K562 (cell line): Measurements from ENCODE around the gene ERCC1. TPM values are rescaled to one million over a fixed set of nuclear protein-coding genes. Genes with fewer than 3 reads are reported as not detected.

Experiments
- AFF1 ChIP-seq, 2 experiments: fragments of 450-650 bp; IDR thresholded peaks; 2 replicates each; pipeline ENCODE4 v1.6.1; 2018; ENCODE audit warnings: mild to moderate bottlenecking in 2 of 2, low read depth in 1 of 2; ENCODE audit not compliant: partially characterized antibody in 2 of 2
- E4F1 ChIP-seq: fragments of 250-450 bp; sonication (Bioruptor Pico); IDR thresholded peaks from 2 replicates; pipeline ENCODE4 v1.5.0; 2021; ENCODE audit warnings: mild to moderate bottlenecking, borderline replicate concordance
- MLLT1 ChIP-seq, 2 experiments: fragments of 450-650 bp; IDR thresholded peaks; 2 replicates each; pipeline ENCODE4 v1.6.1; 2016
- RNF2 ChIP-seq: sonication (generic); IDR thresholded peaks from 2 replicates; pipeline ENCODE4 v1.6.1; 2016
- UBTF ChIP-seq, 2 experiments: IDR thresholded peaks; 2 replicates each; pipeline ENCODE4 v1.6.1; 2012; ENCODE audit warnings: improper control_type of control experiment in 2 of 2, low read depth in 2 of 2, low read length in 2 of 2, borderline replicate concordance in 1 of 2
- USF1 ChIP-seq: sonication (generic); formaldehyde crosslinking; IDR thresholded peaks from 2 replicates; pipeline ENCODE4 v1.9.0; 2022; ENCODE audit warnings: mild to moderate bottlenecking, missing genetic modification reagents
- polyA plus RNA-seq, 8 experiments: library from polyadenylated mRNA; depleted of rRNA in 4 of 8; stranded (reverse) in 5 of 8; unstranded in 3 of 8; fragments of >200 nt; fragmentation: Nextera tagmentation in 2 of 8; fragmentation: Illumina TruSeq in 1 of 8; extraction: Ambion mirVana in 2 of 8; extraction: Trizol in 1 of 8; gene quantifications; 2 replicates each; pipeline versions ENCODE4 v1.2.1 to v1.2.3, GENCODE V29; 2011 to 2014; ENCODE audit warnings: inconsistent platforms in 1 of 8, missing spikeins in 1 of 8
- total RNA-seq, 7 experiments: library from RNA; depleted of rRNA in 6 of 7; stranded (reverse); fragments of >200 nt in 6 of 7; fragmentation: Illumina TruSeq in 2 of 7; extraction: Trizol in 2 of 7; gene quantifications; 2 replicates each; pipeline versions ENCODE4 v1.2.1 to v1.2.3, GENCODE V29; 2011 to 2021; ENCODE audit warnings: low replicate concordance in 1 of 7

The ERCC1 gene
- total and polyA plus RNA-seq, 9 of the 15 experiments (the other 6 are each of a cell fraction or from before 2014, with no cell fraction given) = 9.3 to 92.6 (median 60.0) TPM

- TF ChIP-seq AFF1 (IDR thresholded peaks at IDR 0.05; ENCODE audit: low read depth in 1 of 2, partially characterized antibody in 2 of 2) (peak in 1 of 2 experiments; percentile 34), RNF2 (no peak), MLLT1 (IDR thresholded peaks at IDR 0.05) (no peak), E4F1 (CRISPR knock-in tag) (no peak), UBTF (IDR thresholded peaks at IDR 0.05; ENCODE audit: borderline replicate concordance in 1 of 2, low read depth in 2 of 2, low read length in 2 of 2) (no peak), USF1 (0 out of 2 replicates have a peak, but pooled peaks have one; percentile 29)
Observed at GRCh38 chr19:45391346-45391745, 32.4 kb downstream of the ERCC1 start (continued).
